HepG2 (cell line): Measurements from ENCODE around the gene TFAP2E. TPM values are rescaled to one million over a fixed set of nuclear protein-coding genes. Genes with fewer than 3 reads are reported as not detected.

Source experiments
- ATAC-seq: fragments of 200-7000 bp; cut with Tn5 transposase; 3 replicates; pipeline ENCODE4 v1.9.1; 2020; ENCODE audit warnings: mild to moderate bottlenecking, moderate library complexity
- BruUV-seq: library from RNA; stranded (reverse); fragments of 400-500 nt; replicated peaks from 2 replicates; lab custom pipeline; 2021; lab: Mats Ljungman, UMichigan
- CTCF ChIA-PET: fragments of 300-600 bp; formaldehyde crosslinking; extraction: SDS; loops from one replicate; lab custom pipeline; 2021; ENCODE audit warnings: low total read pairs, inconsistent platforms, low intra/inter-chr PET ratio; lab: Yijun Ruan, JAX
- POLR2A ChIA-PET: fragments of 350-600 bp; sonication (Branson Sonifier 250); formaldehyde crosslinking; loops from one replicate; lab custom pipeline; 2020; ENCODE audit warnings: antibody characterized with exemption, inconsistent platforms; lab: Yijun Ruan, JAX
- DNase-seq: peaks from one replicate; pipeline ENCODE4 v3.0.0-alpha.2; 2015; ENCODE audit warnings: low spot score
- FAIRE-seq: peaks from 3 replicates; lab custom pipeline; 2011; peaks lifted over from hg19 to GRCh38; lab: Jason Lieb, UNC
- H2AFZ ChIP-seq: one replicate; pipeline ENCODE4 v1.6.1; 2011; ENCODE audit warnings: low read length, inconsistent platforms
- H3K27ac ChIP-seq: fragments of 300-600 bp; 3 replicates; pipeline ENCODE4 v1.8.0; 2011; ENCODE audit warnings: mixed run types, mild to moderate bottlenecking, mixed read lengths, low read length, inconsistent platforms; ENCODE audit not compliant: insufficient read depth; ENCODE audit errors: extremely low read length
- H3K27me3 ChIP-seq, 2 experiments: fragments of 200-600 bp in 1 of 2; 2 replicates in 1 of 2; 3 replicates in 1 of 2; pipeline versions ENCODE4 v1.6.0 to v1.8.0; 2011; ENCODE audit warnings: low read length in 2 of 2, mild to moderate bottlenecking in 2 of 2, moderate library complexity in 2 of 2, inconsistent platforms in 1 of 2; ENCODE audit not compliant: insufficient read depth in 2 of 2, control insufficient read depth in 1 of 2
- H3K36me3 ChIP-seq, 2 experiments: fragments of 200-600 bp in 1 of 2; replicated peaks in 1 of 2; 2 replicates in 1 of 2; 3 replicates in 1 of 2; pipeline versions ENCODE4 v1.5.1 to v1.8.0; 2011; ENCODE audit warnings: low read length in 2 of 2, inconsistent platforms in 1 of 2; ENCODE audit not compliant: insufficient read depth in 2 of 2, control insufficient read depth in 1 of 2
- H3K4me1 ChIP-seq: 2 replicates; pipeline ENCODE4 v1.5.1; 2012; ENCODE audit warnings: low read length, inconsistent platforms; ENCODE audit not compliant: insufficient read depth
- H3K4me2 ChIP-seq: 2 replicates; pipeline ENCODE4 v1.6.0; 2011; ENCODE audit warnings: low read depth, low read length, inconsistent platforms
- H3K4me3 ChIP-seq, 3 experiments: fragments of 200-600 bp in 1 of 3; sonication (generic), shearing (Covaris generic) in 1 of 3; replicated peaks in 1 of 3; 2 replicates each; pipeline ENCODE4 v1.5.1; 2011 to 2016; ENCODE audit warnings: low read length in 3 of 3, inconsistent platforms in 2 of 3, low read depth in 2 of 3, mild to moderate bottlenecking in 2 of 3, control low read depth in 1 of 3, mixed read lengths in 1 of 3; ENCODE audit not compliant: insufficient read depth in 1 of 3
- H3K79me2 ChIP-seq: one replicate; pipeline ENCODE4 v1.6.1; 2011; ENCODE audit warnings: low read length, inconsistent platforms; ENCODE audit not compliant: insufficient read depth
- H3K9ac ChIP-seq: 2 replicates; pipeline ENCODE4 v1.6.0; 2011; ENCODE audit warnings: mild to moderate bottlenecking, low read depth, low read length, inconsistent platforms; ENCODE audit not compliant: insufficient read depth
- H3K9me3 ChIP-seq: 2 replicates; pipeline ENCODE4 v1.5.1; 2012; ENCODE audit warnings: mild to moderate bottlenecking, low read length
- H4K20me1 ChIP-seq: 2 replicates; pipeline ENCODE4 v1.6.0; 2011; ENCODE audit warnings: inconsistent platforms, mild to moderate bottlenecking, low read length, moderate library complexity; ENCODE audit not compliant: insufficient read depth
- DNMT1 ChIP-seq: sonication (generic); formaldehyde crosslinking; IDR thresholded peaks from 2 replicates; pipeline ENCODE4 v1.5.1; 2020; ENCODE audit warnings: mild to moderate bottlenecking, missing genetic modification reagents
- ELF4 ChIP-seq: sonication (generic); formaldehyde crosslinking; IDR thresholded peaks from 2 replicates; pipeline ENCODE4 v1.5.0; 2020; ENCODE audit warnings: missing genetic modification reagents, mild to moderate bottlenecking, moderate library complexity, borderline replicate concordance
- JUN ChIP-seq: sonication (generic); formaldehyde crosslinking; IDR thresholded peaks from 2 replicates; pipeline ENCODE4 v1.4.0; 2020; ENCODE audit warnings: mild to moderate bottlenecking, missing genetic modification reagents
- KDM5B ChIP-seq: sonication (generic); formaldehyde crosslinking; IDR thresholded peaks from 2 replicates; pipeline ENCODE4 v1.4.0; 2020; ENCODE audit warnings: missing genetic modification reagents, mild to moderate bottlenecking, borderline replicate concordance
- SIN3B ChIP-seq: fragments of 150-350 bp; IDR thresholded peaks from 2 replicates; pipeline ENCODE4 v1.6.1; 2014; ENCODE audit warnings: low read length
- SMC3 ChIP-seq: IDR thresholded peaks from 2 replicates; pipeline ENCODE4 v1.6.1; 2011; ENCODE audit warnings: low read length, improper control_type of control experiment
- ZBTB38 ChIP-seq: sonication (generic); formaldehyde crosslinking; IDR thresholded peaks from 2 replicates; pipeline ENCODE4 v1.5.1; 2020; ENCODE audit warnings: mild to moderate bottlenecking, missing genetic modification reagents
- ZFP90 ChIP-seq: sonication (generic); formaldehyde crosslinking; IDR thresholded peaks from 2 replicates; pipeline ENCODE4 v1.8.0; 2022; ENCODE audit warnings: missing genetic modification reagents, mild to moderate bottlenecking, inconsistent platforms, borderline replicate concordance
- ZKSCAN1 ChIP-seq: fragments of 150-350 bp; IDR thresholded peaks from 2 replicates; pipeline ENCODE4 v1.6.1; 2014; ENCODE audit warnings: low read length
- ZNF17 ChIP-seq: sonication (generic); formaldehyde crosslinking; IDR thresholded peaks from 2 replicates; pipeline ENCODE4 v1.5.0; 2020; ENCODE audit warnings: mild to moderate bottlenecking, missing genetic modification reagents
- ZNF549 ChIP-seq: sonication (generic); formaldehyde crosslinking; IDR thresholded peaks from 2 replicates; pipeline ENCODE4 v1.5.0; 2020; ENCODE audit warnings: missing genetic modification reagents
- ZNF672 ChIP-seq: sonication (generic); formaldehyde crosslinking; IDR thresholded peaks from 2 replicates; pipeline ENCODE4 v1.8.1; 2022; ENCODE audit warnings: missing genetic modification reagents
- ZNF766 ChIP-seq: sonication (generic); formaldehyde crosslinking; IDR thresholded peaks from 2 replicates; pipeline ENCODE4 v1.5.0; 2020; ENCODE audit warnings: missing genetic modification reagents, borderline replicate concordance
- ZNF792 ChIP-seq: IDR thresholded peaks from 2 replicates; pipeline ENCODE4 v1.6.1; 2016
- ZNF839 ChIP-seq: sonication (generic); formaldehyde crosslinking; IDR thresholded peaks from 2 replicates; pipeline ENCODE4 v1.4.0; 2020; ENCODE audit warnings: missing genetic modification reagents, mild to moderate bottlenecking, borderline replicate concordance
- WGBS: methylation state at CpG from one replicate; pipeline ENCODE4 v1.1.6; 2017; ENCODE audit warnings: low lambda C conversion rate; 5-methylcytosine and 5-hydroxymethylcytosine counted together
- in situ Hi-C: cut with HindIII; loops from 2 replicates; pipeline ENCODE4 v1.10.0; 2017; ENCODE audit warnings: low pct_unique_long_range_greater_than_20kb; ENCODE audit not compliant: extremely low pct_ligation_motif_present
- intact Hi-C: fragments of 100-400 bp; cut with micrococcal nuclease; formaldehyde crosslinking; loops from one replicate; pipeline ENCODE4 v1.10.0; 2022; ENCODE audit not compliant: unreplicated experiment
- polyA plus RNA-seq, 8 experiments: library from polyadenylated mRNA; depleted of rRNA in 3 of 8; stranded (reverse) in 7 of 8; unstranded in 1 of 8; fragments of >200 nt; fragmentation: Illumina TruSeq in 4 of 8; extraction: Trizol in 4 of 8; gene quantifications; 2 replicates each; pipeline versions ENCODE4 v1.2.1 to v1.2.3, GENCODE V29; 2011 to 2016; ENCODE audit warnings: low read depth in 4 of 8, missing spikeins in 1 of 8, mixed read lengths in 1 of 8; ENCODE audit not compliant: insufficient read depth in 1 of 8
- total RNA-seq, 5 experiments: library from RNA; depleted of rRNA; stranded (reverse); fragments of >200 nt; fragmentation: Illumina TruSeq; extraction: Trizol; gene quantifications; 2 replicates each; pipeline ENCODE4 v1.2.3, GENCODE V29; 2016; ENCODE audit warnings: low read depth in 1 of 5
- TF ChIP-seq, protein P1 (sequence below): IDR thresholded peaks from 2 replicates; pipeline ENCODE4 v1.6.1; 2016; ENCODE audit warnings: mild to moderate bottlenecking, missing biosample characterization, missing genetic modification reagents
- TF ChIP-seq, protein P2 (sequence below): sonication (generic); formaldehyde crosslinking; IDR thresholded peaks from 2 replicates; pipeline ENCODE4 v1.4.0; 2020; ENCODE audit warnings: mild to moderate bottlenecking, missing genetic modification reagents
- TF ChIP-seq, protein P3 (sequence below): sonication (generic); formaldehyde crosslinking; IDR thresholded peaks from 2 replicates; pipeline ENCODE4 v1.8.0; 2022; ENCODE audit warnings: mild to moderate bottlenecking, missing genetic modification reagents, moderate library complexity
- TF ChIP-seq, protein P4 (sequence below): sonication (generic); formaldehyde crosslinking; IDR thresholded peaks from 2 replicates; pipeline ENCODE4 v1.4.0; 2020; ENCODE audit warnings: mild to moderate bottlenecking, low read depth, missing genetic modification reagents

Gene TFAP2E
- total and polyA plus RNA-seq, 2 of the 13 experiments (the other 11 are each of a cell fraction or from before 2014, with no cell fraction given): 0.31 to 0.41 TPM

DNA sequence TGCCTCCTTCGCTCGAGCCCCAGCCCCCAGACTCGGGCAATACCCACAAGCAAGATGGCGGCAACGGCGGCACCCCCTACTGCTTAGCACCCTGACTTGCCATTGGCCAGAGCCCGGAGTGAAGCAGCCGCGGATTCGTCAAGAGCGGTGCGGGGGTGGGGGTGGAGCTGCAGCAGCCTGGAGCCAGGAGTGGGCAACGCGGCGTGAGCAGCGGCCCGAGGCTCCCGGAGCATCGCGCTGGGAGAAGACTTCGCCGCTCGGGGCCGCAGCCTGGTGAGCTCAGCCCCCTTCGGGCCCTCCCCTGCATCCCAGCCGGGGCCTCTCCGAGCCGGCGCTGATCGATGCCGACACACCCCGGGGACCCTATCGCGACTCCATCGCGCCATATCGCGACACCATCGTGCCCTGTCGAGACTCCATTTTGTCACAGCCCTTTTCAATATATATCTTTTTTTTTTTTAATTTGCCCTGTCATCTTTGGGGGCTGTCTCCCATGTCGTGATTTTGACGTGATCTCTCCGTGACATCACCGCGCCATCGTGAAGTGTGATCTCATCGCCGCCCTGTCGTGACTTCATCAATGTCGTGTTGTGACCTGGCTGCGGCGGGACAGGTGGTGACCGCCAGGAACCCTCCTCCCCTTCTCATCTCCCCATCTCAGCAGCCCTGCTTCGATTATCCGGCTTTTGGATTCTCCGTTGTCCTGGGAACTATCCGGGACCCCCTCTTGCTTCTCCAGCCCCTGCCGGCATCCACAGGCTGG is 15.3 kb upstream of the TFAP2E start, which contains the start of gene NCDN:
TSS of gene NCDN (plus strand) at position 189 of the 763 bp plus-strand sequence. CDS start at position 581, 392 bp downstream.
- TSS peak; percentile 66 for BruUV-seq
- intact Hi-C loops: no loop called here
- ChIA-PET POLR2A (interaction anchor here (1.1 to 2.4 kb wide), 7 partner anchors 9 to 365 kb away, joined by 3 to 25 read pairs (median 6); partner anchors contain the start of genes CLSPN, SFPQ and TFAP2E), CTCF (no interaction called here)
- ATAC-seq: peak; percentile 90
- WGBS: 3% methylated on average over 27 of the region's 58 CpGs
- in situ Hi-C loops: loop anchor here (10.0 kb wide), 1 partner anchor 363 kb away; the partner anchor contains the start of gene SFPQ
- Histone ChIP-seq H3K27ac (peak within 1 kb of the TSS; percentile 98), H3K4me2 (peak within 1 kb of the TSS; percentile 92), H3K4me1 (peaks cover 42% of the 10 kb centered on the region), H3K4me3 (peak within 1 kb of the TSS; percentile 67 to 84 (median 82)), H3K9me3 (no peaks in the 10 kb centered on the region), H4K20me1 (peaks cover 14% of the 10 kb centered on the region), H3K79me2 (peaks cover 19% of the 10 kb centered on the region), H3K27me3 (no peaks in the 10 kb centered on the region), H3K36me3 (peaks cover 2 to 27% of the 10 kb centered on the region in 2 experiments; a peak in 2 of 5 replicates), H3K9ac (peak within 1 kb of the TSS; percentile 89), H2AFZ (no peak within 1 kb of the TSS)
- peak; percentile 75 for FAIRE-seq
- DNase-seq: peak; percentile 94
- TF ChIP-seq ZNF839 (CRISPR knock-in tag) (no peak), JUN (CRISPR knock-in tag) (no peak), ZNF766 (CRISPR knock-in tag) (0 out of 2 replicates have a peak, but pooled peaks have one; percentile 67), SIN3B (no peak), DNMT1 (CRISPR knock-in tag) (0 out of 2 replicates have a peak, but pooled peaks have one; percentile 65), KDM5B (CRISPR knock-in tag) (peak; percentile 43; the same call in 1 of the 2 replicates), ZNF17 (CRISPR knock-in tag) (no peak), ZNF672 (no peak), ZKSCAN1 (no peak), ZNF549 (CRISPR knock-in tag) (no peak), ELF4 (CRISPR knock-in tag) (no peak), ZFP90 (CRISPR knock-in tag) (no peak), ZBTB38 (CRISPR knock-in tag) (no peak; the same call in 1 of the 2 replicates), ZNF792 (CRISPR knock-in tag) (no peak), SMC3 (no peak)
- TF ChIP-seq, protein P1, sequence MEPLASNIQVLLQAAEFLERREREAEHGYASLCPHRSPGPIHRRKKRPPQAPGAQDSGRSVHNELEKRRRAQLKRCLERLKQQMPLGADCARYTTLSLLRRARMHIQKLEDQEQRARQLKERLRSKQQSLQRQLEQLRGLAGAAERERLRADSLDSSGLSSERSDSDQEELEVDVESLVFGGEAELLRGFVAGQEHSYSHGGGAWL: peak; percentile 46
- TF ChIP-seq, protein P2, sequence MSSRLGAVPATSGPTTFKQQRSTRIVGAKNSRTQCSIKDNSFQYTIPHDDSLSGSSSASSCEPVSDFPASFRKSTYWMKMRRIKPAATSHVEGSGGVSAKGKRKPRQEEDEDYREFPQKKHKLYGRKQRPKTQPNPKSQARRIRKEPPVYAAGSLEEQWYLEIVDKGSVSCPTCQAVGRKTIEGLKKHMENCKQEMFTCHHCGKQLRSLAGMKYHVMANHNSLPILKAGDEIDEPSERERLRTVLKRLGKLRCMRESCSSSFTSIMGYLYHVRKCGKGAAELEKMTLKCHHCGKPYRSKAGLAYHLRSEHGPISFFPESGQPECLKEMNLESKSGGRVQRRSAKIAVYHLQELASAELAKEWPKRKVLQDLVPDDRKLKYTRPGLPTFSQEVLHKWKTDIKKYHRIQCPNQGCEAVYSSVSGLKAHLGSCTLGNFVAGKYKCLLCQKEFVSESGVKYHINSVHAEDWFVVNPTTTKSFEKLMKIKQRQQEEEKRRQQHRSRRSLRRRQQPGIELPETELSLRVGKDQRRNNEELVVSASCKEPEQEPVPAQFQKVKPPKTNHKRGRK (CRISPR knock-in tag): no peak
- TF ChIP-seq, protein P3, sequence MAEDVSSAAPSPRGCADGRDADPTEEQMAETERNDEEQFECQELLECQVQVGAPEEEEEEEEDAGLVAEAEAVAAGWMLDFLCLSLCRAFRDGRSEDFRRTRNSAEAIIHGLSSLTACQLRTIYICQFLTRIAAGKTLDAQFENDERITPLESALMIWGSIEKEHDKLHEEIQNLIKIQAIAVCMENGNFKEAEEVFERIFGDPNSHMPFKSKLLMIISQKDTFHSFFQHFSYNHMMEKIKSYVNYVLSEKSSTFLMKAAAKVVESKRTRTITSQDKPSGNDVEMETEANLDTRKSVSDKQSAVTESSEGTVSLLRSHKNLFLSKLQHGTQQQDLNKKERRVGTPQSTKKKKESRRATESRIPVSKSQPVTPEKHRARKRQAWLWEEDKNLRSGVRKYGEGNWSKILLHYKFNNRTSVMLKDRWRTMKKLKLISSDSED: no peak
- TF ChIP-seq, protein P4, sequence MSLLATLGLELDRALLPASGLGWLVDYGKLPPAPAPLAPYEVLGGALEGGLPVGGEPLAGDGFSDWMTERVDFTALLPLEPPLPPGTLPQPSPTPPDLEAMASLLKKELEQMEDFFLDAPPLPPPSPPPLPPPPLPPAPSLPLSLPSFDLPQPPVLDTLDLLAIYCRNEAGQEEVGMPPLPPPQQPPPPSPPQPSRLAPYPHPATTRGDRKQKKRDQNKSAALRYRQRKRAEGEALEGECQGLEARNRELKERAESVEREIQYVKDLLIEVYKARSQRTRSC: no peak
